Measurements from ENCODE around the gene NFE2L3.

The NFE2L3 gene

DNA sequence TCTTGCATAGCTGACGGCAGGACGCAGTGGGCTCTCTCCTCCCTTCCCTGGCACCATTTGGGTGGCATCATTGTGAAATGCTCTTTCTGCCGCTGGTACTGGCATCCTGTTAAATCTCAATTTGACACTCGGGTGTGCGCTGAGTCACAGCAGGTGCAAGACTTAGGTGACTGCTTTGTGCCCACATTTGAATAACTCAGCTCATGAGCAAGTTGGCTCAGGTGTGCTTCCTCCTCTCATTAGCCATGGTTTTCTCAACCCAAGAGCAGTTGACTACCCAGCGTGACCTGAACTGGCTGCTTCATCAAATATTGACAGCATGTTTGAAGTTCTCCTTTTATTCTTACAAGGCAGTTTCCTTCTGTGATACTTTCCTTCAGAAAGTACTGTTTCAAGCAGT is 24.6 kb upstream of the NFE2L3 start:
- FAIRE-seq (peak; percentile 76), DNase-seq (ENCODE audit: insufficient read length, low spot score) (no peak)
- TF ChIP-seq PAX5 (IDR thresholded peaks at IDR 0.05; ENCODE audit: insufficient read depth, low read length, severe bottlenecking) (peak; percentile 21), POLR2A (IDR thresholded peaks at IDR 0.05; ENCODE audit: low read depth, low read length) (no peak)

DNA sequence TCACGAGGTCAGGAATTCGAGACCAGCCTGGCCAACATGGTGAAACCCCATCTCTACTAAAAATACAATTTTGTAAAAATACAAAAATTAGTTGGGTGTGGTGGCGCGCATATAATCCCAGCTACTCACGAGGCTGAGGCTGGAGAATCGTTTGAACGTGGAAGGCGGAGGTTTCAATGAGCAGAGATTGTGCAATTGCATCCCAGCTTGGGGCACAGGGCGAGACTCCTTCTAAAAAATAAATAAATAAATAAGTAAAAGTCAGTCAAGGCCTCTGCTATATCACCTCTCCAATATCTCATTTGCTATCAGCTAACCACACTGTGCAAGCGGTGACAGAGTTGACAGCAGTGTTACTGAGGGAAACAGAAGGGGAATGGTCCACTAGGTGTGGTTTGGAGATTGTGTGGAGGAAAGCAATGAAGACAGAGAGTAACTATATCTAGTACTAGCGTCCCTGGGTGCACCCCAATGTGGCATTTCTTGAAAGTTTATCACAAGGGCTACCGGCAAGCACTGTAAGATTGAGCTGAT is 20.9 kb upstream of the NFE2L3 start:
- FAIRE-seq: no peak
- TF ChIP-seq SPI1 (IDR thresholded peaks at IDR 0.05; ENCODE audit: low read depth, low read length) (no peak), POU2F2 (IDR thresholded peaks at IDR 0.05; ENCODE audit: low read depth, low read length) (no peak), PAX5 (IDR thresholded peaks at IDR 0.05; ENCODE audit: insufficient read depth, low read length, severe bottlenecking) (no peak), TAF1 (IDR thresholded peaks at IDR 0.05; ENCODE audit: low read depth, low read length) (no peak), POLR2AphosphoS5 (IDR thresholded peaks at IDR 0.05; ENCODE audit: low read depth, low read length) (no peak), POLR2A (IDR thresholded peaks at IDR 0.05; ENCODE audit: low read depth, low read length) (no peak)
- no peak for DNase-seq (ENCODE audit: insufficient read length, low spot score)

DNA sequence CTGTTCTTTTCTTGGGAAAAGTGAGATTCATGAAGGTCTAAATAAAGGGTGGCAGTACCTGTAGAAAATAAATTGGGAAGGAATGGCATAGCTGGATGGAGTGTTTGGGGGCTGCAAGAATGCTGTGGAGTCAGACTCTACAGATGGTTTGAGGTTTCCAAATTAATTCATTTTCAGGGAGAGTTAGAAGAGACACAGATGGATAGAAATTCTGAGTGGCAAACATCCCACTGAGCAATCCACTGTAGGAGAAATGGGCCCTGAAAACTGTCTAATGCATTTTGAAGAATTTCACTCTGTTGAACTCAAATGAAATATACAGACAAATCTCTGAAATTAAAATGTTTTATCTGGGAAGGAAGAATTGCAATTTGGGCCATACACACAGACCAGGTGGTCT is 16.9 kb upstream of the NFE2L3 start:
- TF ChIP-seq PAX5 (IDR thresholded peaks at IDR 0.05; ENCODE audit: insufficient read depth, low read length, severe bottlenecking): no peak
- no peak for TF ChIP-seq TAF1 (IDR thresholded peaks at IDR 0.05; ENCODE audit: low read depth, low read length)
- TF ChIP-seq SPI1 (IDR thresholded peaks at IDR 0.05; ENCODE audit: low read depth, low read length): no peak
- no peak for TF ChIP-seq POLR2A (IDR thresholded peaks at IDR 0.05; ENCODE audit: low read depth, low read length)
- TF ChIP-seq POLR2AphosphoS5 (IDR thresholded peaks at IDR 0.05; ENCODE audit: low read depth, low read length): no peak
- no peak for TF ChIP-seq POU2F2 (IDR thresholded peaks at IDR 0.05; ENCODE audit: low read depth, low read length)
- no peak for FAIRE-seq
- DNase-seq (ENCODE audit: insufficient read length, low spot score): no peak

DNA sequence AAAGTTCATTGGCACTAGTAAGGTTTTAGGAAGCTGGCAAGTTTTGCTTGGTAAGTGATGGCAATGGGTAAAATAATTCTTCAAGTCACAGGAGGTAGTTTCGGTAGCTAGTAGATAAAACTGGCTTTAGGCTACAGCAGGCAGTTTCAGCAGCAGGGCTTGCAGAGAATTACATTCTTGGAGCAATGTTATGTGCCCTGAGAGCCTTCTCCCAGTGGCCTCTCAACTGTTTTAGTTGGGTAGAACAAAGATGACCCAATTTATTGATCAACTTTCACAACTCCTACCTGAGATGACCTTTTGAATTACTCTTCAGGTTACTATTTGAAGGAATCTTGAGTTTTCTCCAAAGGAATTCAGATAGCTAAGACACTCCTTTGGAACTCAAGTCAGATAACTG is 16.4 kb upstream of the NFE2L3 start:
- TF ChIP-seq POU2F2 (IDR thresholded peaks at IDR 0.05; ENCODE audit: low read depth, low read length) (no peak), POLR2A (IDR thresholded peaks at IDR 0.05; ENCODE audit: low read depth, low read length) (no peak), POLR2AphosphoS5 (IDR thresholded peaks at IDR 0.05; ENCODE audit: low read depth, low read length) (no peak), PAX5 (IDR thresholded peaks at IDR 0.05; ENCODE audit: insufficient read depth, low read length, severe bottlenecking) (no peak), TAF1 (IDR thresholded peaks at IDR 0.05; ENCODE audit: low read depth, low read length) (no peak), SPI1 (IDR thresholded peaks at IDR 0.05; ENCODE audit: low read depth, low read length) (no peak)
- DNase-seq (ENCODE audit: insufficient read length, low spot score) (no peak), FAIRE-seq (no peak)

DNA sequence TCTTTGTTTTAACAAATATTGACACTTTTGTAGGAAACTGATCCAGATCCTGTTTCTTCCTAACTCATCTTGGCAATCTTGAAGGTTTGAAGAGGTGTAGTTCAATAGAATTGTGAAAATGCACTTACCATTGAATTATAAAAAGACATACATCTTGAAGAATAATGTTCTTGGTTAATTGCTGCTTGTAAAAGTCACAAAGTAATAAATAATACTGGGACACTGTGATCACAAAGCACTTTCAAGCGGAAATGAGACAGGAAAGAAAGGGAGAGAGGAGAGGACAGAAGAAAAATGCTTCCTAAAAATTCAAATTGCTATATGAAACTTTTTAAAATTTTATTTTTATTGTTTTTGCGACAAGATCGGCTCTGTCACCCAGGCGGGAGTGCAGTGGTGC is 15.2 kb upstream of the NFE2L3 start:
- FAIRE-seq: no peak
- no peak for DNase-seq (ENCODE audit: insufficient read length, low spot score)
- TF ChIP-seq SPI1 (IDR thresholded peaks at IDR 0.05; ENCODE audit: low read depth, low read length): no peak
- TF ChIP-seq POLR2AphosphoS5 (IDR thresholded peaks at IDR 0.05; ENCODE audit: low read depth, low read length): no peak
- TF ChIP-seq POU2F2 (IDR thresholded peaks at IDR 0.05; ENCODE audit: low read depth, low read length): no peak
- TF ChIP-seq POLR2A (IDR thresholded peaks at IDR 0.05; ENCODE audit: low read depth, low read length): no peak
- no peak for TF ChIP-seq TAF1 (IDR thresholded peaks at IDR 0.05; ENCODE audit: low read depth, low read length)
- TF ChIP-seq PAX5 (IDR thresholded peaks at IDR 0.05; ENCODE audit: insufficient read depth, low read length, severe bottlenecking): no peak

DNA sequence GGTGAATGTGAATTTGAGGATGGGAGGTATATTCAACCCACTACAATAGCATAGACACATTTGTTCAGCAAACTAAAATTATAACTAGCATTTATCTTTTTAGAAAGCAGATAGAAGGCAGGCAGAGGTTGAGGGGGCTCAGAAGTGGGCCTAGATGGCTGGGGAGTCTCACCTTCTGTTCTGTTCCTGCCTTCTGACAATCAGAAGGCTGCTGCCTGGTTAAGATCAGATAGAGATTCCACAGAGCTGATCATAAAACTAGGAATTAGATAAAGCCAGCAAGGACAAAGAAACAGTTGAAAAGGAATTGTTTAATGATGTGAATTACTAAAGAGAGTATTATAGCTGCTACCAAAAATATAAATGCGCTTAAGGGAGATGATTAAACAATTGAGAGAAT is 11.6 kb upstream of the NFE2L3 start:
- no peak for TF ChIP-seq POLR2A (IDR thresholded peaks at IDR 0.05; ENCODE audit: low read depth, low read length)
- TF ChIP-seq POU2F2 (IDR thresholded peaks at IDR 0.05; ENCODE audit: low read depth, low read length): no peak
- TF ChIP-seq SPI1 (IDR thresholded peaks at IDR 0.05; ENCODE audit: low read depth, low read length): no peak
- TF ChIP-seq PAX5 (IDR thresholded peaks at IDR 0.05; ENCODE audit: insufficient read depth, low read length, severe bottlenecking): no peak
- no peak for TF ChIP-seq POLR2AphosphoS5 (IDR thresholded peaks at IDR 0.05; ENCODE audit: low read depth, low read length)
- no peak for TF ChIP-seq TAF1 (IDR thresholded peaks at IDR 0.05; ENCODE audit: low read depth, low read length)
- FAIRE-seq (no peak), DNase-seq (ENCODE audit: insufficient read length, low spot score) (no peak)

DNA sequence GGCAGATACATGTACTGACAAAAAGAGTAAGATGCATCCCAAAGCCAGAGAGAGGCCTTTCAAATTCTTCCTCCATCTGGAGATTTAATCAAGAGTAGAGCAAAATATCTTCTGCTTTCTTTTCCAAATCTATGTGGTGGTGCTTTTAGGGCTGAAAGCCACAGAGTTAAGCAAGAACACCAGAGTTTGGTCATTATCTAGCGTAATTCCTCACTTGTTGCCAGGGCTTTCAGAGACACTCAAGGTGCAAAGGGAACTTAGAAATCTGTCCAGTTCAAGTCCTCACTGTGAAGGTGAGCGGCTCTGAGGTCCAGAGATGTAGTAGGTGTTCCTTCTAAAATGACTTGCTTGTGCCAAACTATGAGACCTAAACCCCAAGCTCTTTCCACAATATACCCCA is 10.9 kb upstream of the NFE2L3 start:
- TF ChIP-seq SPI1 (IDR thresholded peaks at IDR 0.05; ENCODE audit: low read depth, low read length) (no peak), TAF1 (IDR thresholded peaks at IDR 0.05; ENCODE audit: low read depth, low read length) (no peak), POU2F2 (IDR thresholded peaks at IDR 0.05; ENCODE audit: low read depth, low read length) (no peak)
- FAIRE-seq (no peak), DNase-seq (ENCODE audit: insufficient read length, low spot score) (no peak)

DNA sequence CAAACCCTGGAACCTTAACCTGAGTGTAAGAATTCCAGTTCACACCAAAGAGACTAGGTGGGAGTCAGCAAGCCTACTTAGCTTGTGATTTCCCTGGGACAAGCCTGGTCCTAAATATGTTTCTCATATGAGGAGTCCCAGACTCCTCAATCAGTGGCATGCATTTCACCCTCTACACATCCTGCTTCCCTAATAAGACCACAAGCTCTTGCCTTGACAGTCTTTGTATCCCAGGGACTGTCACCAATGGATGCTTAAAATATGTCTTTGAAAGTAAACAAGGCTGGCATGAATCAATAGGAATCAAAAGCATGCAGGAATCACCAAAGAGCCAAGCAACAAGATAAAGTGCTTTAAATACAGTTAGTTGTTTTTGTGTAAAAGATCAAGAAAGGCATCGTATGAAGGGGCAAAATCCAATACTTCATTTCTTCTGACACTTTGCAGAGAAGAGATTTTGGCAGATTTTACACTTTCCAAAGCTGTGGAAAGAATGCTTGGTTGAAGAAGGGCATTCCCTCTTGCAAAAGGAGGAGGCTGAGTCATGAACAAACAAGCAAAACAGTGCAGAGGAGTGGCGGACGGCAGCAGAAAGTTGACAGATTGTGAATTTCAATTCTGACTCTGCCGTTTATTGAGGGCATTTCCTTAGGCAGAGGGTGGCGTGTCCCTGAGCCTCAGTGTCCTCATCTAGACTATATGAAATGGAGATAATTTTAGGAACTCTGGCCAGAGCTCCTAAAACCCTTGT is 8.5 kb upstream of the NFE2L3 start:
- FAIRE-seq (no peak), DNase-seq (ENCODE audit: insufficient read length, low spot score) (no peak)
- TF ChIP-seq SPI1 (IDR thresholded peaks at IDR 0.05; ENCODE audit: low read depth, low read length): no peak
- no peak for TF ChIP-seq POLR2A (IDR thresholded peaks at IDR 0.05; ENCODE audit: low read depth, low read length)
- no peak for TF ChIP-seq PAX5 (IDR thresholded peaks at IDR 0.05; ENCODE audit: insufficient read depth, low read length, severe bottlenecking)
- TF ChIP-seq POLR2AphosphoS5 (IDR thresholded peaks at IDR 0.05; ENCODE audit: low read depth, low read length): no peak
- TF ChIP-seq TAF1 (IDR thresholded peaks at IDR 0.05; ENCODE audit: low read depth, low read length): no peak
- TF ChIP-seq POU2F2 (IDR thresholded peaks at IDR 0.05; ENCODE audit: low read depth, low read length): no peak

DNA sequence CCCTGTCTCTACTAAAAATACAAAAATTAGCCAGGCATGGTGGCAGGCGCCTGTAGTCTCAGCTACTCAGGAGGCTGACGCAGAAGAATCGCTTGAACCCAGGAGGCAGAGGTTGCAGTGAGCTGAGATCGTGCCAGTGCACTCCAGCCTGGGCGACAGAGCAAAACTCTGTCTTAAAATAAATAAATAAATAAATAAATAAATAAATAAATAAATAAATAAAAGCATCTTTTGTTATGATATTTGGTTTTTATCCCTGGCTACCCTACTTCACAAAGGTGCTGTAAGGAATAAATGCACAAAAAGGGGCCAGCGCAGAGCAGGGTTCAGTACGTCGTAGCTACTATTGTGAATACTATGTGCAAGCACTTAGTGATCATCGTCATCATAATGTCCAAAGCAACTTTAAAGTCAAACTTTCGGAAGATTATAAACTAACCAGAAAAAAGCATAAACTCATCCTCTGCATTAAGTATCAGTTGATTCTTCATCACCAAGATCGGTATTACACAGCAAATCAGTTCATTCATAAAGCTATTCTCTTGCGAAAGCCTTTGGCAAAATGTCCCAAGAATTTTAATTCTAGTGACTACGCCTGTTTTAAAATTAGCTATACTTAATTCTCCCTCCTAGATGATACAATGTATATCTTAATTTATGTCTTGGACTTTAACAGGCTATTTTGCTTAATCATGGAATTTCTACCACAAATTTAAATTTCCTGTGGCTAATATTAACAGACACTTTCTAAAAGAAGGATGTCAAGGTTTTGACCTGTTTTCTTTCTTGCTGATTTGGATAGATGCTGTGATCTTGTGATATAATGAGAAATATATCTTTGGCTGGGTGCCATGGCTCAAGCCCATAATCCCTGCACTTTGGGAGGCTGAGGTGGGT is 7.6 kb upstream of the NFE2L3 start:
- TF ChIP-seq POU2F2 (IDR thresholded peaks at IDR 0.05; ENCODE audit: low read depth, low read length): no peak
- no peak for TF ChIP-seq PAX5 (IDR thresholded peaks at IDR 0.05; ENCODE audit: insufficient read depth, low read length, severe bottlenecking)
- TF ChIP-seq SPI1 (IDR thresholded peaks at IDR 0.05; ENCODE audit: low read depth, low read length): no peak
- no peak for TF ChIP-seq POLR2A (IDR thresholded peaks at IDR 0.05; ENCODE audit: low read depth, low read length)
- no peak for TF ChIP-seq POLR2AphosphoS5 (IDR thresholded peaks at IDR 0.05; ENCODE audit: low read depth, low read length)
- no peak for TF ChIP-seq TAF1 (IDR thresholded peaks at IDR 0.05; ENCODE audit: low read depth, low read length)

More for the DNA sequence above, 7.6 kb upstream of the NFE2L3 start:
- FAIRE-seq (no peak), DNase-seq (ENCODE audit: insufficient read length, low spot score) (no peak)

Measured in GM12891 (cell line).